MG63 (cell line): ENCODE data around the gene CCP110. TPM values are rescaled to one million over a fixed set of nuclear protein-coding genes. Genes with fewer than 3 reads are reported as not detected.

Experiments used
- DNase-seq: peaks from one replicate; pipeline ENCODE4 v3.0.0-alpha.2; 2020
- H3K27me3 ChIP-seq: fragments of 250-450 bp; sonication (Bioruptor Pico); 2 replicates; pipeline ENCODE4 v1.5.1; 2020; ENCODE audit warnings: mild to moderate bottlenecking, moderate library complexity
- H3K36me3 ChIP-seq: fragments of 250-450 bp; sonication (Bioruptor Pico); 2 replicates; pipeline ENCODE4 v1.5.1; 2020; ENCODE audit warnings: mild to moderate bottlenecking, moderate library complexity
- H3K4me3 ChIP-seq: fragments of 250-450 bp; sonication (Bioruptor Pico); 2 replicates; pipeline ENCODE4 v1.5.1; 2020; ENCODE audit warnings: mild to moderate bottlenecking, moderate library complexity
- H3K9me3 ChIP-seq: fragments of 250-450 bp; sonication (Bioruptor Pico); 2 replicates; pipeline ENCODE4 v1.5.1; 2020; ENCODE audit warnings: mild to moderate bottlenecking, moderate library complexity
- total RNA-seq: library from RNA; depleted of rRNA; stranded (reverse); fragments of >200 nt; shearing (Covaris generic); gene quantifications from 2 replicates; pipeline ENCODE4 v1.2.3, GENCODE V29; 2014; ENCODE audit warnings: low replicate concordance; rRNA removed

The CCP110 gene
- 10.7 TPM in 2 replicates for total RNA-seq

DNA sequence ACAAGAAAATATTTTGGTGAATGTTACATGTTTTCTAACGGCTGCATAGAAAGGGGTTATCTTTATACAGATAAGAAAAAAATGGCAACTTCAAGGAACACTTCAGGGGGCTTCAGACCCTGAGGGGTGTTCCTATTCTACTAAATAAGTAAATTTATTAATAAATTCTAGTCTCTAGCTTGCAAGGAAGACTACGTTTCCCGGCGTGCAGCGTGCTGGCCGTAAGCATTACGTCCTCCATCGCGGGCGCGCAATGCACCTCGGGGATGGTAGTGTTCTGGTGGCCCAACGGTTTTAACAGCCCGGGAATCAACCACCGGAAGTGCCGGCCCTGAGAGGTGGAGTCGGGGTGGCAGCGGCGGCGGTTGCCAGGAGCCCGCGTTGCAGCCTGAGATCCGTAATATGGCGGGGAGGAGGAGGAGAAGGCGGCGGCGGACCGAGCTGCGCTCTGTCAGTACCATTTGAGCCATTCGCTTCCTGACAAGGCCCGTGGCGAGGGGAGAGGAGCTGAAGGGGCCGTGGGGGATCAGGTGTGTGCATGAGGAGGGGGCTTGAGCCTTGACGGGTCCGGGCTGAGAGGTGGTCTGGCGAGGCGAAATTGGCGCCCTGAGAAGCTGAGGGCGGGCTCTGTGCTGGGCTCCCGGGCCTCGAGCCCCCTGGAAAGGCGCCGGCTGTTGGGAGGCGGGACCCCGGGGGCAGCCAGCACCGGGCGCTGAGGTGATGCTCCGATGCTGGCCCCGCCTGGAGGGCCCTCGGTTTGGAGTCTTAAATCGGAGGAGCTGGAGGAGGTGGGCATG lies at the start of gene CCP110:
Gene CCP110, plus strand, starts transcription at position 384 of the 797 bp plus-strand sequence. CDS start 3,940 bp downstream, outside the sequence.
- Histone ChIP-seq H3K27me3 (no peaks in the 10 kb centered on the region), H3K9me3 (no peaks in the 10 kb centered on the region), H3K36me3 (peaks cover 16% of the 10 kb centered on the region), H3K4me3 (peak within 1 kb of the TSS; percentile 96)
- peak; percentile 99 for DNase-seq

- Histone ChIP-seq H3K4me3 (no peak overlapping the region), H3K9me3 (no peaks in the 10 kb centered on the region), H3K27me3 (no peaks in the 10 kb centered on the region; the same call in 1 of the 2 replicates), H3K36me3 (no peaks in the 10 kb centered on the region)
- DNase-seq = no peak
These were observed 49.1 kb upstream of the CCP110 start for GRCh38 chr16:19474617-19475016.

- no peaks in the 10 kb centered on the region; the same call in 1 of the 2 replicates for H3K27me3 ChIP-seq
- H3K9me3 ChIP-seq = peaks cover 2% of the 10 kb centered on the region
- H3K36me3 ChIP-seq = no peaks in the 10 kb centered on the region
- no peak overlapping the region for H3K4me3 ChIP-seq
- DNase-seq = no peak
These were observed 45.2 kb upstream of the CCP110 start for GRCh38 chr16:19478505-19478904.

DNA sequence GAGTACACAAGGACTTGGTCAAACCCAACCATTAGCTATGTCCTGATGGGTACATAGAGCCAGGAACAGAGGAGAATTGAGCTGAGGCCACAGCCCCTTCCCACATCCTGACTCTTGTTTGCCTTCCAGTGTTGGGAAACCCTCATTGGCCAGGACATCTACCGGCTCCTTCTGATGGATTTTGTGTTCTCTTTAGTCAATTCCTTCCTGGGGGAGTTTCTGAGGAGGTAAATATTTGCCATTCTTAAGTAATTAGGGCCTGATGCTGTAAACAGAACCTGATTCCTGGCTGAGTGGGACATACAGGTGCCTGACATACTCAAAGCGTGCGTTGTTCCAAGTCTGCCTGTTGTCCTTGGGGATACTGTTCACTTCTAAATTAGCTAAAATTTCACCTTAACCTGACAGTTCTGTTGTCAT lies 44.4 kb upstream of the CCP110 start:
- H3K4me3 ChIP-seq = no peak overlapping the region
- no peak for DNase-seq
- H3K9me3 ChIP-seq = peaks cover 2% of the 10 kb centered on the region
- no peaks in the 10 kb centered on the region; the same call in 1 of the 2 replicates for H3K27me3 ChIP-seq
- no peaks in the 10 kb centered on the region for H3K36me3 ChIP-seq

GRCh38 chr16:19481296-19481695 lies 42.4 kb upstream of the CCP110 start:
- Histone ChIP-seq H3K4me3 (no peak overlapping the region), H3K27me3 (no peaks in the 10 kb centered on the region; the same call in 1 of the 2 replicates), H3K36me3 (no peaks in the 10 kb centered on the region), H3K9me3 (peaks cover 2% of the 10 kb centered on the region)
- no peak for DNase-seq

GRCh38 chr16:19481769-19482168 lies 42.0 kb upstream of the CCP110 start:
- no peak for DNase-seq
- no peak overlapping the region for H3K4me3 ChIP-seq
- H3K9me3 ChIP-seq = peaks cover 2% of the 10 kb centered on the region
- H3K36me3 ChIP-seq = no peaks in the 10 kb centered on the region
- no peaks in the 10 kb centered on the region for H3K27me3 ChIP-seq

- Histone ChIP-seq H3K36me3 (no peaks in the 10 kb centered on the region), H3K4me3 (no peak overlapping the region), H3K27me3 (no peaks in the 10 kb centered on the region), H3K9me3 (peaks cover 2% of the 10 kb centered on the region)
- DNase-seq = no peak
These were observed 41.5 kb upstream of the CCP110 start for GRCh38 chr16:19482291-19482690.

DNA sequence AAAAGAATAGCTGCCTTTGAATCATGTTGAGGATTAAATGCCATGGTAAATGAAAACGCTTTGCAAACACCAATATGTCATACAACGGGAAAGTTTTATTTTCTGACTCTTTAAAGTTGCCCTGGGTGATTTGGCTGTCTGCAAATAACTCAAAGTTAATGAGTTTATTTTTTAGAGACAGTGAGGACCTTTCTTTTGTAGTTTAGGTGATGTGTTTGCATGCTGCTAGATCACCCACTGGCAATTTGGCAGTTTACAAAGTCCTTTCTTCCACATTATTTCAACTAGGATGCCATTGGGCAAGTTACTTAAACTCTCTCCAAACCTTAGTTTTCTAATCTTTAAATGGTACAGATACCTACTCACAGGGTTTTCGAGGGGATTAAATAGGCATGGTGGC lies 39.6 kb upstream of the CCP110 start:
- no peaks in the 10 kb centered on the region for H3K36me3 ChIP-seq
- DNase-seq = no peak
- H3K27me3 ChIP-seq = no peaks in the 10 kb centered on the region
- H3K9me3 ChIP-seq = peaks cover 2% of the 10 kb centered on the region
- no peak overlapping the region for H3K4me3 ChIP-seq

GRCh38 chr16:19485611-19486010 lies 38.1 kb upstream of the CCP110 start:
- DNase-seq = no peak
- Histone ChIP-seq H3K27me3 (no peaks in the 10 kb centered on the region; the same call in 1 of the 2 replicates), H3K4me3 (no peak overlapping the region), H3K9me3 (peaks cover 2% of the 10 kb centered on the region), H3K36me3 (no peaks in the 10 kb centered on the region)

DNA sequence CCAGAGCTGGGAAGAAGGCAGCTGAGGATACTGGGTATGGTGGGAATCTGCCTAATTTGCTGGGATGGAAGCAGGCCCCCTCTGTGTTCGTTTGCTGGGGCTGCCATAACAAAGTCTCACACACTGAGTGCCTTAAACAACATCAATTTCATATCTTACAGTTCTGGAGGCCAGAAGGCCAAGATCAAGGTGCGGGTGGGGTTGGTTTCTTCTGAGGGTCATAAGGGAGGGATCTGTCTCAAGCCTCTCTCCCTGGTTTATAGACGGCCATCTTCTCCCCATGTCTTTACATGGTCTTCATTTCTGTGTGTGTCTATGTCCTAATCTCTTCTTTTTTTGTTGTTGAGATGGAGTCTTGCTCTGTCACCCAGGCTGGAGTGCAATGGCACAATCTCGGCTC lies 37.7 kb upstream of the CCP110 start:
- no peak overlapping the region for H3K4me3 ChIP-seq
- no peaks in the 10 kb centered on the region for H3K36me3 ChIP-seq
- no peaks in the 10 kb centered on the region; the same call in 1 of the 2 replicates for H3K27me3 ChIP-seq
- H3K9me3 ChIP-seq = peaks cover 2% of the 10 kb centered on the region
- no peak for DNase-seq

GRCh38 chr16:19486750-19487325 lies 36.9 kb upstream of the CCP110 start:
- Histone ChIP-seq H3K4me3 (no peak overlapping the region), H3K27me3 (no peaks in the 10 kb centered on the region; the same call in 1 of the 2 replicates), H3K9me3 (no peaks in the 10 kb centered on the region; the same call in 1 of the 2 replicates), H3K36me3 (no peaks in the 10 kb centered on the region)
- DNase-seq = no peak

DNA sequence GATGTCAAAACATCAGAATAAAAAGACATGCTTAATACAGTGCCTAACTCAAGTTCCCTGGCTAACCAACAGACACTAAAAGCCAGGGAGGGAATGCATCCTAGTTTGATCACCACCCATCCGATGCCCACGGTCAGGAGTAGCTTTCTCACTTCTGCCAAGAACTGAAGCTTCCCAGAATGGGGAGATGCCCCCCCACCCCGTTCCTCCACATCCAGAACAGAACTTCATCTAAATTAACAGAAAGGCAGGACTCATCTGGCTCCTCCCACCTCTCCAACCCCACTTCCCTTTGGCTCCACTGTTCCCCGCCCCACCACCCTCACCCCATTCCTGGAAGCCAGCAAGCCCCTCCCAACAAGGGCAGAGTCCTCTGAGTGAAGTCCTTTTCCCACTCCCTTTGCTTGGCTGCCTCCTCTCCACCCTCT lies 35.5 kb upstream of the CCP110 start:
- Histone ChIP-seq H3K9me3 (no peaks in the 10 kb centered on the region), H3K27me3 (no peaks in the 10 kb centered on the region; the same call in 1 of the 2 replicates), H3K4me3 (no peak overlapping the region), H3K36me3 (no peaks in the 10 kb centered on the region)
- no peak for DNase-seq

GRCh38 chr16:19490619-19491018 lies 33.1 kb upstream of the CCP110 start:
- no peak for DNase-seq
- Histone ChIP-seq H3K27me3 (no peaks in the 10 kb centered on the region; the same call in 1 of the 2 replicates), H3K4me3 (no peak overlapping the region), H3K9me3 (no peaks in the 10 kb centered on the region), H3K36me3 (no peaks in the 10 kb centered on the region)

DNA sequence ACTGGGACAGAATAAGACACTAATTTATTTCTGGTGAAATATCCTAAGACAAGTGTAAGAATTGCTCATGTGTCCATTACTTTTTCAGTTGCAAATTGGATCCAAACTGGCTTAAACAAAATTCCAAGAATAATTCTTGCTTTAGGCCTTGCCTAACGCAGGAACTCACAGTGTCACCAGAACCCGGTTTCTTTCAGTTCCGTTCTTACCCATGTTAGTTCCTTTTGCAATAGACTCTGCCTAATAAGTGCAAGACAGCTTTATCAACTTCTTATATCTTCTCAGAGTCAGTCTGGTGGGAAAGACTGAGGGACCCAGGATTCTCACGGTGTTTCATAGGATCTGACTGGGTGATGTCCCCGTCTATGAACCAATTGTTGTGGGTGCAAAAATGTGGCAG lies 26.6 kb upstream of the CCP110 start:
- Histone ChIP-seq H3K27me3 (no peaks in the 10 kb centered on the region), H3K9me3 (no peaks in the 10 kb centered on the region), H3K36me3 (peaks cover 6% of the 10 kb centered on the region; the same call in 1 of the 2 replicates), H3K4me3 (no peak overlapping the region)
- no peak for DNase-seq

DNA sequence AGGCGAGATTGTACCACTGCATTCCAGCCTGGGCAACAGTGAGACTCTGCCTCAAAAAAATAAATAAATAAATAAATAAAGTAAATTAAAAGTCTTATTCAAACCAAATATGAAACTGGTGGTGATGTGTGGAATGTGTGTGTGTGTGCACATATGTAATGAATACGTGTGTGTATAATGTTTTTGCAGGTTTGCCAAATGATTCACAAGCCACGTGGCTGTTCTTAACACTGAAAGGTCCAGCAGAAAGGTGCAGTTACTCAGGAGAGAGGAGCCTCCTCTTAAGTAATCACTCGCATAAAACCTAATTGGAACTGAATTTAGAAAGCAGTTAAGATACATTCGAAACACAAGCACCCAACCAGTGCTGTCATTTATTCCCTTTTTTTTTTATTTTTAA lies 24.7 kb upstream of the CCP110 start:
- Histone ChIP-seq H3K9me3 (no peaks in the 10 kb centered on the region), H3K36me3 (peaks cover 17% of the 10 kb centered on the region), H3K27me3 (no peaks in the 10 kb centered on the region), H3K4me3 (no peak overlapping the region)
- DNase-seq = no peak

- Histone ChIP-seq H3K9me3 (no peaks in the 10 kb centered on the region), H3K36me3 (peaks cover 20% of the 10 kb centered on the region)
- no peak for DNase-seq
These were observed 24.3 kb upstream of the CCP110 start for GRCh38 chr16:19499481-19499880.

DNA sequence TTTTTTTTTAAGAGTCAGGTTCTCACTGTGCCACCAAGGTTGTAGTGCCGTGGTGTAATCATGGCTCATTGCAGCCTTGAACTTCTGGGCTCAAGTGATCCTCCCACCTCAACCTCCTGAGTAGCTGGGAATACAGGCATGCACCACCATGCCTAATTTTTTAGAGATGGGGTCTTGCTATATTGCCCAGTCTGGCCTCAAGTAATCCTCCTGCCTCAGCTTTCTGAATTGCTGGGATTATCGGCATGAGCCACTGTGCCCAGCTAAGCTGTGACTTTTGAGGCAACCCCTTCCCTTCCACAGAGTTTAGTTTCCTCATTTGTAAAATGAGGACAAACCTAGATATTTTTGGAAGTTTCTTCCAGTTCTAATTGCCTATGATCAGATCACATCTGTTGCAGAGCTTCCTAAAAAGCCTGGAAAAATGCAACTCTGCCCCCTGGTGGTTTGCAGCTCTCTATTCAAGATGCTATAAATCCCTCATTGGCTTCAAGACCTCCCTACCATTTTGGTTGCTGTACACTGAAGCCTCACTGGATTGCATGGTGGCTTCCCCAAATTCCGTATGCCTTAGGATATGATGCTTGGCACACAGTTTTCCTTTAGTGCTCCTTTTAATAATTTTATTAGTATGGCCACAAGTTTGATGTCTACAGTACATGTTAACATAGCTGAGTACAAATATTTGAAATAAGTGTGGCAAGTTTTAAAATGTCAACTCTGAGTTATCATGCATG lies 21.2 kb upstream of the CCP110 start:
- H3K4me3 ChIP-seq = no peak overlapping the region
- H3K9me3 ChIP-seq = no peaks in the 10 kb centered on the region
- no peaks in the 10 kb centered on the region for H3K27me3 ChIP-seq
- peak; percentile 56 for DNase-seq
- H3K36me3 ChIP-seq = peaks cover 20% of the 10 kb centered on the region

More at GRCh38 chr16:19499481-19499880, 24.3 kb upstream of the CCP110 start:
- Histone ChIP-seq H3K4me3 (no peak overlapping the region), H3K27me3 (no peaks in the 10 kb centered on the region)
